Testis (tissue), 3 donors: ENCODE measurements around the gene RSPH10B2. TPM values are rescaled to one million over a fixed set of nuclear protein-coding genes. Genes with fewer than 3 reads are reported as not detected.
"Not testable (repeated sequence)": the region's sequence is repeated elsewhere in the genome, so short reads cannot be mapped to it uniquely, and the experiment has no call there.

Source experiments
- DNase-seq: peaks from one replicate; pipeline ENCODE4 v3.0.0-alpha.2; 2019
- H3K27ac ChIP-seq, 2 donors: fragments of 200-600 bp; sonication (generic); one replicate each; pipeline ENCODE4 v1.5.1; 2019
- H3K27me3 ChIP-seq: fragments of 200-600 bp; sonication (generic); one replicate; pipeline ENCODE4 v1.5.1; 2019
- H3K36me3 ChIP-seq: fragments of 200-600 bp; sonication (generic); one replicate; pipeline ENCODE4 v1.5.1; 2017; ENCODE audit warnings: low read depth; ENCODE audit errors: missing control alignments
- H3K4me1 ChIP-seq: fragments of 200-600 bp; sonication (generic); one replicate; pipeline ENCODE4 v1.5.1; 2019
- H3K4me3 ChIP-seq, 2 donors: fragments of 200-600 bp; sonication (generic); one replicate each; pipeline ENCODE4 v1.5.1; 2017 to 2019
- H3K9me3 ChIP-seq: fragments of 200-600 bp; sonication (generic); one replicate; pipeline ENCODE4 v1.5.1; 2017
- CTCF ChIP-seq, 3 experiments: fragments of 450-650 bp in 2 of 3; fragments of 200-600 bp in 1 of 3; sonication (generic) in 1 of 3; IDR thresholded peaks; one replicate each; pipeline ENCODE4 v1.5.1; 2016 to 2019; ENCODE audit warnings: antibody characterized with exemption in 3 of 3, mild to moderate bottlenecking in 2 of 3, moderate library complexity in 1 of 3
- WGBS, 2 donors: methylation state at CpG; one replicate each; pipeline ENCODE4 v1.1.5; 2018; 5-methylcytosine and 5-hydroxymethylcytosine counted together
- intact Hi-C: fragments of 100-400 bp; cut with DNase I; formaldehyde crosslinking; loops from one replicate; pipeline ENCODE4 v1.15.1; 2023; ENCODE audit warnings: low total_unique reads
- polyA plus RNA-seq: library from polyadenylated mRNA; stranded (reverse); fragments of 350-450 nt; fragmentation: Illumina TruSeq; extraction: RNeasy Lipid Tissue Mini Kit (QIAGEN cat#74804); gene quantifications from one replicate; pipeline ENCODE4 v1.2.3, GENCODE V29; 2014; ENCODE audit warnings: low read depth, low replicate concordance; ENCODE audit not compliant: insufficient read depth
- total RNA-seq, 2 donors: library from RNA; depleted of rRNA; stranded (reverse); fragments of >200 nt; gene quantifications; one replicate each; pipeline ENCODE4 v1.2.3, GENCODE V29; 2016

Gene RSPH10B2
- total and polyA plus RNA-seq, 3 donors from 2014 or later: 24.3 to 61.3 (median 55.8) TPM

- no peak for TF ChIP-seq CTCF (IDR thresholded peaks at IDR 0.05)
- no peak overlapping the region for H3K4me3 ChIP-seq
- no peaks in the 10 kb centered on the region for H3K27me3 ChIP-seq
- intact Hi-C loops: no loop called here
- no peaks in the 10 kb centered on the region for H3K4me1 ChIP-seq
- 88 to 91% methylated on average over 6 of the region's 6 CpGs for WGBS, 2 donors
- no peak for DNase-seq
- no peaks in the 10 kb centered on the region for H3K9me3 ChIP-seq
- no peaks in the 10 kb centered on the region for H3K36me3 ChIP-seq
- no peak overlapping the region for H3K27ac ChIP-seq
Observed at GRCh38 chr7:6833636-6834035, 79.7 kb downstream of the RSPH10B2 start.

GRCh38 chr7:6835521-6835920 lies 81.6 kb downstream of the RSPH10B2 start:
- H3K27me3 ChIP-seq, intact Hi-C loops: not testable (repeated sequence)
- WGBS, 2 donors: 53 to 70% methylated on average over 3 of the region's 3 CpGs

GRCh38 chr7:6837081-6837480 lies 83.2 kb downstream of the RSPH10B2 start:
- H3K4me1 ChIP-seq, DNase-seq, H3K9me3 ChIP-seq, H3K4me3 ChIP-seq, H3K36me3 ChIP-seq, H3K27me3 ChIP-seq, intact Hi-C loops, H3K27ac ChIP-seq: not testable (repeated sequence)
- WGBS, 2 donors: 82 to 85% methylated on average over 10 of the region's 10 CpGs

More at GRCh38 chr7:6835521-6835920, 81.6 kb downstream of the RSPH10B2 start:
- H3K9me3 ChIP-seq, DNase-seq, H3K27ac ChIP-seq, H3K4me1 ChIP-seq, H3K4me3 ChIP-seq, H3K36me3 ChIP-seq: not testable (repeated sequence)

- H3K36me3 ChIP-seq, H3K27ac ChIP-seq, intact Hi-C loops, H3K9me3 ChIP-seq, DNase-seq, H3K4me3 ChIP-seq, H3K4me1 ChIP-seq, H3K27me3 ChIP-seq: not testable (repeated sequence)
- WGBS, 2 donors: 73 to 79% methylated on average over 20 of the region's 20 CpGs
Observed at GRCh38 chr7:6842278-6842921, 88.5 kb downstream of the RSPH10B2 start.

GRCh38 chr7:6843092-6843491 lies 89.2 kb downstream of the RSPH10B2 start:
- H3K27me3 ChIP-seq, H3K9me3 ChIP-seq, intact Hi-C loops, H3K36me3 ChIP-seq, DNase-seq, H3K4me1 ChIP-seq, H3K27ac ChIP-seq, H3K4me3 ChIP-seq: not testable (repeated sequence)
- 45 to 54% methylated on average over 3 to 5 of the region's 5 CpGs for WGBS, 2 donors

- not testable (repeated sequence) for H3K4me1 ChIP-seq, H3K9me3 ChIP-seq
- WGBS, 2 donors: 57 to 84% methylated on average over 6 of the region's 6 CpGs
Observed at GRCh38 chr7:6843654-6844053, 89.8 kb downstream of the RSPH10B2 start.

GRCh38 chr7:6845971-6846449 lies 92.1 kb downstream of the RSPH10B2 start:
- H3K36me3 ChIP-seq, H3K9me3 ChIP-seq, intact Hi-C loops, H3K4me1 ChIP-seq, H3K27ac ChIP-seq, H3K27me3 ChIP-seq, DNase-seq, H3K4me3 ChIP-seq: not testable (repeated sequence)
- 67% methylated on average over 16 of the region's 16 CpGs for WGBS, 2 donors

More at GRCh38 chr7:6843654-6844053, 89.8 kb downstream of the RSPH10B2 start:
- H3K27ac ChIP-seq, intact Hi-C loops, DNase-seq, H3K4me3 ChIP-seq, H3K27me3 ChIP-seq, H3K36me3 ChIP-seq: not testable (repeated sequence)

- H3K36me3 ChIP-seq, intact Hi-C loops, H3K27me3 ChIP-seq, H3K4me3 ChIP-seq, H3K4me1 ChIP-seq, H3K27ac ChIP-seq, H3K9me3 ChIP-seq, DNase-seq: not testable (repeated sequence)
- 41 to 59% methylated on average over 18 of the region's 18 CpGs for WGBS, 2 donors
Observed at GRCh38 chr7:6847751-6848150, 93.8 kb downstream of the RSPH10B2 start.

Other genes with a start within 250 kb of the RSPH10B2 start
- 1 to 10 TPM; 1.1 to 1.9 TPM for gene GRID2IP, start 202.6 kb upstream of the RSPH10B2 start, total RNA-seq
- 0.34 TPM for gene GRID2IP, start 202.6 kb upstream of the RSPH10B2 start, polyA plus RNA-seq
- gene ZDHHC4, start 176.6 kb upstream of the RSPH10B2 start, total RNA-seq: 10 to 100 TPM; 59.4 to 75.8 TPM
- gene ZDHHC4, start 176.6 kb upstream of the RSPH10B2 start, polyA plus RNA-seq: 77.7 TPM
- gene INTS15, start 164.1 kb upstream of the RSPH10B2 start, total RNA-seq: 10 to 100 TPM; 31.5 to 41.5 TPM
- gene INTS15, start 164.1 kb upstream of the RSPH10B2 start, polyA plus RNA-seq: 23.6 TPM
- gene ZNF853, start 138.5 kb upstream of the RSPH10B2 start, total RNA-seq: 1 to 10 TPM; 8.7 to 8.8 TPM
- gene ZNF853, start 138.5 kb upstream of the RSPH10B2 start, polyA plus RNA-seq: 9.4 TPM
- gene ZNF316, start 116.8 kb upstream of the RSPH10B2 start, total RNA-seq: 10 to 100 TPM; 46.6 to 50.9 TPM
- gene ZNF316, start 116.8 kb upstream of the RSPH10B2 start, polyA plus RNA-seq: 22.7 TPM
- gene ZNF12, start 47.2 kb upstream of the RSPH10B2 start, total RNA-seq: 10 to 100 TPM; 15.5 to 18.0 TPM
- 10.3 TPM for gene ZNF12, start 47.2 kb upstream of the RSPH10B2 start, polyA plus RNA-seq
- gene CCZ1B, start 72.2 kb downstream of the RSPH10B2 start, total RNA-seq: 10 to 100 TPM; 36.0 to 51.2 TPM
- 58.7 TPM for gene CCZ1B, start 72.2 kb downstream of the RSPH10B2 start, polyA plus RNA-seq